Suprapubic skin (tissue), 3 donors: ENCODE data around the gene POU2AF3.

Experiments used
- CTCF ChIP-seq, 2 donors: fragments of 200-600 bp in 1 of 2; fragments of 450-650 bp in 1 of 2; sonication (generic) in 1 of 2; IDR thresholded peaks; one replicate each; pipeline ENCODE4 v1.5.1; 2016 to 2019; ENCODE audit warnings: antibody characterized with exemption in 2 of 2, mild to moderate bottlenecking in 1 of 2, moderate library complexity in 1 of 2
- POLR2AphosphoS5 ChIP-seq, 3 donors: sonication (generic); formaldehyde crosslinking; IDR thresholded peaks; one replicate each; pipeline ENCODE4 v1.6.1; 2017; ENCODE audit warnings: antibody characterized with exemption in 3 of 3

- TF ChIP-seq CTCF (IDR thresholded peaks at IDR 0.05) (no peak), POLR2AphosphoS5 (IDR thresholded peaks at IDR 0.05) (no peak)
Observed at GRCh38 chr11:111298413-111299100, at the start of gene POU2AF3.
